ENCODE measurements around the gene RPS16. TPM values are rescaled to one million over a fixed set of nuclear protein-coding genes. Genes with fewer than 3 reads are reported as not detected.
A peak's percentile ranks its signal among the peaks of the same experiment; 100 is the strongest.
"Not testable (repeated sequence)": the region's sequence is repeated elsewhere in the genome, so short reads cannot be mapped to it uniquely, and the experiment has no call there.

RPS16 gene
- total RNA-seq, 1 experiment from 2014 or later, result 167 TPM

DNA sequence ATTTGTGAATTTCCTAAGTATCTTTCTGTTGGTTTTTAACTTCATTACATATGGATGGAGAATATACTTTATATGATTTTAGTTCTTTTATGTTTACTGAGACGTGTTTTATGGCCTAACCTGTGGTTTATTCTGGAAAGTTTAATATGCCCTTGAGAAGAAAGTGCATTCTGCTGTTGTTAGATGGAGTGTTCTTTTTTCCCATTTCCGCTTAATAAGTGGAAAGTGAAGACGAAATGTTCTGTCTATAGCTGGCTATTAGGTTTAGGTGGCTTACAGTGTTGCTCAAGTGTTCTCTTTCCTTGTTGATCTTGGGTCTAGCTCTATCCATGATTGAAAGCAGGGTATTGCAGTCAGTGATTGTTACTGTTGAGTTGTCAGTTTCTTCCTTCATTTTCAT is 27.7 kb upstream of the RPS16 start:
- in situ Hi-C loops (cut with HindIII; ENCODE audit: low sequenced_read_pairs), result no loop called here
- DNase-seq (ENCODE audit: low spot score), result no peak

DNA sequence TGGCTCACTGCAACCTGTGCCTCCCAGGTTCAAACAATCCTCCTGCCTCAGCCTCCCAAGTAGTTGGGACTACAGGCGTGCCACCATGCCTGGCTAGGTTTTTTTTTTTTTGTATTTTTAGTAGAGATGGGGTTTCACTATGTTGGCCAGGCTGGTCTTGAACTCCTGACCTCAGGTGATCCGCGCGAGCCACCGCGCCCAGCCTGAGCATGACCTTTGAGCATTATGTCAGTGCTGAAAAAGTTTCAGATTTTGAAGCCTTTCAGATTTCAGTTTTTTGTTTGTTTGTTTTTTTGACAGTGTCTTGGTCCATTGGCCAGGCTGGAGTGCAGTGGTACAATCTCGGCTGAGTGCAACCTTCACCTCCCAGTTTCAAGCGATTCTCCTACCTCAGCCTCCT is 15.5 kb upstream of the RPS16 start:
- in situ Hi-C loops (cut with HindIII; ENCODE audit: low sequenced_read_pairs); DNase-seq (ENCODE audit: low spot score): not testable (repeated sequence)

DNA sequence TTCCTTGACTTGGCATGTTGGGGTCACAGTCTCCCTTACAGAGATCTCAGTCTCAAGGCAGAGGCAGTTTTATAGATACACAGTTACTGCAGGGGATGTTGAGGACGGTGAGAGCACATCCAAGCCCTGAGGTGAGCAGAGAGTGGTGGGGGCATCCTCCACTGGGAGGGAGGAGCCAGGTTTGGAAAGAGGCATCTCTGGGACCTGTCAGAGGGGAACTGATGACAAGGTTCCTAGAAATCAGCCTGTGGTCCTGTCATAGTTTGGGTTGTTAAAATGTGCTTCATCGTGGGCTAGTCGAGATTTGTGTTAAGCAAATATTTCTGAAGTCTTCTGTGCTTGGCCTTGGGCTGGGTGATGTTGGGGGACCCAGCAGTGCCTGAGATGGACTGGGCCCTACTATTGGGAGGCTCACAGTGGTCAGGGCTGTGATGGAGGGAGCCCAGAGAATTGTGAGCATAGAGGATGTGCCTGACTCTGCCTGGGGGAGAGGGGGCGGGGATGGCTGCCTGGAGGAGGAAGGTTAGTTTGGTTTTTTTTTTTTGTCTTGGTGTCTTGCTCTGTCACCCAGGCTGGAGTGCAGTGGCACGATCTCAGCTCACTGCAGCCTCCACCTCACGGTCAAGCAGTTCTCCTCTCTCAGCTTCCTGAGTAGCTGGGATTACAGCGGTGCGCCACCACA is 13.5 kb upstream of the RPS16 start:
- DNase-seq (ENCODE audit: low spot score), result no peak
- in situ Hi-C loops (cut with HindIII; ENCODE audit: low sequenced_read_pairs), result no loop called here

DNA sequence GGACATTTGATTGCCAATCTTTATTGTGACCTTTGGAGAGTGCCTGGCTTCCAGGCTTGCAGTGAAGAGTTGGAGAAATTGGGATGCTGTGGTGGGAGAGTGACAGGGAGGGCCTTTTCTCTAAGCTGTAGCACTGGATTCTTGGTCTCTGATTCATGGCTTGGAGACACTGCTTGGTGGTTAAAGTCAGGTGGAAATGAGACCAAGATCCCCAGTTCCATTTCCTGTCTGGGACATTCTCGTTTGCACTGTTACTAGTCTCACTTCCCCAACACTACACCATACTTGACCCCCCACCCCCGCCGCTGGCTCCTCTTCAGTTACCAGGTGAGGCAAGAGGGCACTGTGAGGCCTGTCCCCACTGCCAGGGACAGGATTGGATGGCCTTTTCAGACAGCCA is 12.5 kb upstream of the RPS16 start:
- in situ Hi-C loops (cut with HindIII; ENCODE audit: low sequenced_read_pairs), result no loop called here
- DNase-seq (ENCODE audit: low spot score), result no peak

DNA sequence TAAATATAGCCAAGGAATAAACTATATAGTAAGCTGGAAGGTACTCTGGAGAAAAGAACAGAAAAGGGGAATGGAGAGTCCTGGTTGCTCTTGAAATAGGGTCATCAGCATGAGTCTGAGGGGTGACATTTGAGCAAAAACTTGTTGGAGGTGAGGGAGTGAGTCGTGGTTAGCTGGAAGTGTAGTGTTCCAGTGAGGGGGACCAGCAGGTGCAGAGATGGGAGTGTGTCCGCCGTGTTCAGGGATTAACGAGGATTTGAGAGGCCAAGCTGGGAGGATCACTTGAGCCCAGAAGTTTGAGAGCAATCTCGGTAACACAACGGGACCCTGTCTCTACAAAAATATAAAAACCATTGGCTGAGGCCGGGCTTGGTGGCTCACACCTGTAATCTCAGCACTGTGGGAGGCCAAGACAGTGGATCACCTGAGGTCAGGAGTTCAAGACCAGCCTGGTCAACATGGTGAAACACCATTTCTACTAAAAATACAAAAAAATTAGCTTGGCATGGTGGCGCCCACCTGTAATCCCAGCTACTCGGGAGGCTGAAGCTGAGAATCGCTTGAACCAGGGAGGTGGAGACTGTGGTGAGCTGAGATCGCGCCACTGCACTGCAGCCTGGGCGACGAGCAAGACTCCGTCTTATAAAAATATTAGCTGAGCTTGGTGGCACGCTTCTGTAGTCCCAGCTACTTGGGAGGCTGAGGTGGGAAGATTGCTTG is 10.8 kb upstream of the RPS16 start:
- in situ Hi-C loops (cut with HindIII; ENCODE audit: low sequenced_read_pairs), result no loop called here
- DNase-seq (ENCODE audit: low spot score), result no peak

DNA sequence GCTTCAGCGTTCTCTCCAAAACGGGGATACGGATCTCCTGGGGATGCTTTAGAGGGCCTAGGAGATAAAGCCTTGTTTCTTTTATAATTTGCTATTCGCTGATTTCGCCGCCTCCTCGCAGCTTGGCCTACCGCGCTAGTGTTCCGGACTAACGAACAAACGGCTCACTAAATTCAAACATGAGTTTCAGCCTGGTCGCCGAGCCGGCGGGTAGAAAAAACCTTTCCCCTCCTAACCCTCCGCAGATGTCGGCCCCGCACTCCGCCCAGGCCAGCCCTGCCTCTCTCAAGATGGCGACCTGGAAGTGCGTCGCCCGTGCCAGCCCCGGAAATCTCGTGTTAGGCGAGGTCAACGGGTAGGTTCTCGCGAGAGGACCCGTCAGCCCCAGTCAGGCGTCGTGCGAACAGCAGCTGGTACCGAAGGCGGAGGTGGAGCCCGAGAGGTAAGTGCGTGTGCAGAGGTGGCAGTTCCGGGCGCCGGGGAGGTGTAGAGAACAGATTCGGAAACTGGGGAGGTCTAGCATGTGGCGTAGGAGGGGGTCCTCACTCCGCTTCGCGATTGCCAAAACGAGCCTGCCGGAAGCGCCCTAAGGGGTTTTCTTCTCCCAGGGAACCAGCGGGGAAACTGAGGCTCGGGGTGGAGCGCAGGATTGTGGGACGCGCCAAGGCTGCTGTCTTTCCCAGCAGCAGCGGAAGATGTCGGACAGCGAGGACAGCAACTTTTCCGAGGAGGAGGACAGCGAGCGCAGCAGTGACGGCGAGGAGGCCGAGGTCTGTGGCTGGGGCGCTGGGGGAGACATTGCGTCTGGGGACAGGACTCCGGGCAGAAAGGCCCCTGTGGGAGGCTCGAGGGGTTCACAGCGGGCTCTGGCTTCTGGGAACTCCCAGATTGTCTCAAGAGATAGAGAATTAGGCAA is 9.7 kb upstream of the RPS16 start, which contains the start of gene SUPT5H:
Gene SUPT5H (plus strand): TSS at position 387 of the 916 bp plus-strand sequence. CDS start 309 bp downstream, at position 696.
- in situ Hi-C loops (cut with HindIII; ENCODE audit: low sequenced_read_pairs), result no loop called here
- peak; percentile 97 for DNase-seq (ENCODE audit: low spot score)

DNA sequence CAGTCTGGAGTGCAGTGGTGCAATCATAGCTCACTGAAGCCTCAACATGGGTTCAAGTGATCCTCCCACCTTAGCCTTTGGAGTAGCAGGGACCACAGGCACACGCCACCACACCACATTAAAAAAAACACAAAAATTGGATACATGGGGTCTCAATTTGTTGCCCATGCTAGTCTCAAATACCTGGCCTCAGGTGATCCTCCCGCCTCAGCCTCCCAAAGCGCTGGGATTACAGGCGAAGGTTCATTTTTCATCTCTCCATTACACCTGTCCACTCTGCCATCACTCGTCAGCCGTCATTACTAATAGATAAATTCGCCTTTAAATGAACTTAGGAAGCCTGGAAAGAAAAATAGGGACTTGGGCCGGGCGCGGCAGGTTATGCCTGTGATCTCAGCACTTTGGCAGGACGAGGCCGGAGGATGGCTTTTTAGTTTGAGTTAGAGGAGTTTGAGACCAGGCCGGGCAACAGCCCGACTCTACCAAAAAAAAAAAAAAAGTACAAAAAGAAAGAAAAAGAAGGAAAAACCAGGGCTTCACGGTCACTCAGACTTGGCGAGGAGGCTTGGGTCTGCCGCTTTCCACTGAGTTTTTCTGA is 8.9 kb upstream of the RPS16 start:
- in situ Hi-C loops (cut with HindIII; ENCODE audit: low sequenced_read_pairs), result no loop called here

DNA sequence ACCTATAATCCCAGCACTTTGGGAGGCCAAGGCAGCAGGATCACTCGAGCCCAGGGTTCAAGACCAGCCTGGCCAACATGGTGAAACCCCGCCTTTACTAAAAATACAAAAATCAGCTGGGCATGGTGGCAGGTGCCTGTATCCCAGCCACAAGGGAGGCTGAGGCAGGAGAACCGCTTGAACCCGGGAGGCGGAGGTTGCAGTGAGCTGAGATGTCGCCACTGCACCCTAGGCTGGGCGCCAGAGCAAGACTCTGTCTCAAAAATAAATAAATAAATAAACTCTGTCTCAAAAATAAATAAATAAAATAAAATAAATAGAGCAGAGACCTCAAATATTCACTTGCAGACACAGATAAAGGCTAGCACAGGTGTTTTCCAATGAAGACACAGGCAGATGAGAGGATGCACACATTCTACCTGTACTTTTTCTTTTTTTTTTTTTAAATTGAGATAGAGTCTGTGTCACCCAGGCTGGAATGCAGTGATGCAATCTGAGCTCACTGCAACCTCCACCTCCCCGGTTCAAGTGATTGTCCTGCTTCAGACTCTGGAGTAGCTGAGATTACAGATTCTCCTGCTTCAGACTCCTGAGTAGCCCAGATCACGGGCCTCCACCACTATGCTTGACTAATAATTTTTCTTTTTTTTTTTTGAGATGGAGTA is 2.7 kb upstream of the RPS16 start:
- in situ Hi-C loops (cut with HindIII; ENCODE audit: low sequenced_read_pairs), result no loop called here
- no peak for DNase-seq (ENCODE audit: low spot score)

More for the DNA sequence above, 8.9 kb upstream of the RPS16 start:
- DNase-seq (ENCODE audit: low spot score), result no peak

DNA sequence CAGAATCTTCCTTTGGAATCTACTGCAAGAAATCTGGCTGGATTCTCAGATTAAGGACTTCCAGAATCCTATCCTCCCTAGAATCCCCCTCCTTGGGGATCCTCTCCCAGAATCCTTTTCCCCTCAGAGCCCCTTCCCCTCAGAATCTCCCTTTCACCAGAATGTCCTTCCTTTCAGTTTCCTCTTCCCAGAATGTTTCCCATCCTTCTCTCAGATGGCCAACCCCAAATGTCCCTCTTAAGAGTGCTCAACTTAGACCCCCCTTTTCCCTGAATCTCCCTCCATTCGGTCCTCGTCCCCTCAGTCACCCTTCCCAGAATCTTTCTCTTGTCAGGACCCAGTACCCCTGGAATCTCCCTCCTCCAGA is 584 bp upstream of the RPS16 start:
- in situ Hi-C loops (cut with HindIII; ENCODE audit: low sequenced_read_pairs), result no loop called here
- no peak for DNase-seq (ENCODE audit: low spot score)

DNA sequence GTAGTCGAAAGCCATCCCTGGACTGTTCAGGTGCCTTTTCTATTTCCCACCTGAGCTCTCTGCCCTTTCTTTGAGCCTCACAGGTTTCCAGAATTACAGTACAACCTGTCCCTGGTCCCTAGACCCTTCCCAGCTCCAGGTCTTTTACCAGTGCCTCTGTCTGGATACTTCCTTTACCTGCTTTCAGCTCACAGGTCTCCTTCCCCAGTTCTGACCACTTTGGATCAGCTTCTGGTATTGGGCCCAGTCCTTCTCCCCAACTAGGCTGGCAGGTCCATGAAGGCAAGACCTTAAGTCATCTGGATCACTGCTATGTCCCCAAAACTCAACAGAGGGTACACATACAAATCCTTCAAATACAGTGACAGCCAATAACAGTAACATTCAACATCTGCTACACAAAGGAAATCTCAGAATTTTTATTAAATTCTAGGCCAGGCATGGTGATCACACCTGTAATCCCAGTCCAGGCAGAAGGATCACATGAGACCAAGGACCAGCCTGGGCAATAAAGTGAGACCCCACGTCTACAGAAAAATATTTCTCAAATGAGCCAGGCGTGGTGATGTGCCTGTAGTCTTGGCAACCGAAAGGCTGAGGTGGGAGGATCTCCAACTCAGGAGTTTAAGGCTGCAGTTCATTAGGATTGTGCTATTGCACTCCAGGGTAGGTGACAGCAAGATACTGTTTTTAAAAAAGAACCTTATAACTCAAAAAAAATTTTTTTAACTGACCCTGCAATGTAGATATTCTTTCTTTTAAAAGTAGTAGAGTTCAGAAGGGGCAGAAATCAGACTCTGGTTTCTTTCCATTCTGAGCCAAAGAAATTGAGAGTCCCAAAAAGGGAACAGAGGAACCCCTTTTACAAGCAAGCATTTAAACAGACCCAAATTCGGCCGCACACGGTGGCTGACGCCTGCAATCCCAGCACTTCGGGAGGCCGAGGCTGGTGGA is 1.3 kb downstream of the RPS16 start:
- DNase-seq (ENCODE audit: low spot score), result no peak
- in situ Hi-C loops (cut with HindIII; ENCODE audit: low sequenced_read_pairs), result no loop called here

DNA sequence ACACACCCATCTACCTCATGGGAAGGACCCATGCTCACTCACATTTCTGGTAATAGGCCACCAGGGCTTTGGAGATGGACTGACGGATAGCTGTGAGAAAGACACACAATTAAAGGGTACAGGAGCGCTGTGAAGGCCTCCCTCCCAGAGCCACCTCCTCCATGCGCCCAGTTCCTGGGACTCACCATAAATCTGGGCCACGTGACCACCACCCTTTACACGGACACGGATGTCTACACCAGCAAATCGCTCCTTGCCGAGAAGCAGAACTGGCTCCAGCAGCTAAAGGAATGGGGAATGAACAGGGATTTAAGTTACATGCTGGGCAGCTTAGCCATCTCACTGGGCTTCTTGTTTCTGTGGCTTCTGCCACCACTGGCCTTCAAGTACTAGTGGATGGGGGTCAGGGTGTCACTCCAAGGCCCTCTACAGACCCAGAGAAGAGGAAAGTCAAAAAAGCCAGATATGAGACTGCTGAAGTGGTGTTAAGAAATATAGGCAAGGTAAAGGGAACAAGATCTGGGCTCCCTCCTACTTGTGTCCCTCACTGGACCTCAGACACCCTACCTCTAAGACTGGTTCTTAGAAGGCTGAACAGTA is 2.2 kb downstream of the RPS16 start:
- DNase-seq (ENCODE audit: low spot score), result no peak
- in situ Hi-C loops (cut with HindIII; ENCODE audit: low sequenced_read_pairs), result no loop called here

DNA sequence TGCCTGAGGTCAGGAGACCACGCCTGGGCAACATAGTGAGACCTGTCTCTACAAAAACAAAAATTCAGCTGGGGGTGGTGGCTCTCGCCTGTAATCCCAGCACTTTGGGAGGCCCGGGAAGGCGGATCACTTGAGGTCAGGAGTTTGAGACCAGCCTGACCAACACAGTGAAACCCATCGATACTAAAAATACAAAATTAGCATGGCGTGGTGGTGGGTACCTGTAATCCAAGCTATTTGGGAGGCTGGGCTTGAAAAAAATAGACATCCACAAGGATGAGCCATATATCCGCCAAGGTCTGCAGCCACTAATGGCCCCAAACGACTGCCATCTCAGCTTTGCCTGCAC is 3.1 kb downstream of the RPS16 start:
- no peak for DNase-seq (ENCODE audit: low spot score)
- in situ Hi-C loops (cut with HindIII; ENCODE audit: low sequenced_read_pairs), result no loop called here

DNA sequence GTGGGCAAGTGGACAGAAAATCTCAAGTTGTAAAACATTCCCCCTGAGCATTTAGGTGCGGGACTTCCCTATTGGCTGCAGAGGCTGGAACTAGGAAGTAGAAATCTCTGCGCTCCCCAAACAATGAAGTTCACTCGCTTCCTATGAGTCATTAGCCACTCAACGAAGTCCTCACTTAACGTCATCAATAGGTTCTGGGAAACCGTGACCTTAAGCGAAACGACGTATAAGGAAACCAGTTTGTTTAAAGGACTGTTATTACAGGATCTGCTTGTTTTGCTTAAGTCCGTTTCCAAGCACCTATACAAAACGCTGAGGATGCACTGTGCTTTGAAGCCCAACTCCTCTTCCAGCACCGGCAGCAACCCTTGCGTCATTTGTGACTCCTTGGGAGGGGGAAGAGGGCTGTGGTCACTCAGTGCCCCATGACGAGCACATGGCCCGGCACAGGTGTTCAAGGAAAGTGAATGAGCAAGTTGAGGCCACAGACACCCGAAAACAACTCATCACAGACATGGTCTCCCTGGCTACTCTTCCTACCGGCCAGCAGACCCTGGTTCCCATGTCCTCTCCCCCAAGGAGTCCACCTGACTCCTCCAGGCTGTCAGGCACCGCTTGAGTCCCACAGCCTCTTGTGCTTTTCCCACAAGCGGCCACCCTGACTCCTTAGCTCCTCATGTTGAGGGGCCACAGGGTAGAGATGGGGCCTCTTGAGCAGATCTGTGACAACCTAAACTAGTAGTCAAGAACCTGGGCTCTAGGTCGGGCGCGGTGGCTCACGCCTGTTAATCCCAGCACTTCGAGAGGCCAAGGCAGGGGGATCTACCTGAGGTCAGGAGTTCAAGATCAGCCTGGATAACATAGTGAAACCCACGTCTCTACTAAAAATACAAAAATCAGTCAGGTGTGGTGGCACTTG is 4.8 kb downstream of the RPS16 start:
- peak; percentile 68 for DNase-seq (ENCODE audit: low spot score)
- in situ Hi-C loops (cut with HindIII; ENCODE audit: low sequenced_read_pairs), result no loop called here

DNA sequence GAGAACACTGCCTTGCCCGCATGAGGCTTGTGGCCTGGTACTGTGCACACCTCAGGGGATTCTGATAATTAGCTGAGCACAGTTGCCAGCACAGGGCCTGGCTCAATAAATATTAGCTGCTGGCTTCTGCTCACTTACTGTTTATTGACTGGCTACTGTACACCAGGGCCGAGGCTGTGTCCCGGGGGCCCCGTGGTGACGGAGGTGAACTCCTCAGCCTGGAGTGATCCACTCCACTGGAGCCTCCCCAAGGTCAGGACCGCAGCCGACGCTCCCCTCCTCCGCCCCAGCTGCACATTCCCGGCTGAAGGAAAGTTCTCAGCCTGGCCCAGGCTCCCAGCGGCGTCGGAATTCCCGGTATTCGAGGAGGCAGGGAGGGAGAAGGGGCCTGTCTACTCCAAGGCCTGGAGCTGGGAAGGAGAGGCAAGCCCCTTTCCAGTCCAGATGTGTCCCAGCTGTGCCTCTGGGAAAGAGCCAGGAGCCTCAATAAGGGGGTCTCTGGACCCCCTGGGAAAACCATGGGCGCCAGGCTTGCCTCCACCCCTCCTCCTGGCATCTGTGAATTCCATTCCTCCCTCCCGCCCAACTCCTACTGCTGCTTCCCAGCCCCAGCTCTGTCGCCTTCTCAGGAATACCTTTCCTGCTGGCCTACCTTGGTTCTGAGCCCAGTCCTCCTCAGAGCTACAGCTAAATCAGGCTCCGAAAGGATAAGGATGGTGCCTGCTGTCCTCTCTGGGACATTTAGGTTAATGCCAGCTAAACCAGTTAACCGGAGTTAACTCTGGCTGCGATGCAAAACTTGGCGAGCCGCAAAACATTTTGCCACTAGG is 7.3 kb downstream of the RPS16 start:
- DNase-seq (ENCODE audit: low spot score), result peak; percentile 48
- in situ Hi-C loops (cut with HindIII; ENCODE audit: low sequenced_read_pairs), result no loop called here

DNA sequence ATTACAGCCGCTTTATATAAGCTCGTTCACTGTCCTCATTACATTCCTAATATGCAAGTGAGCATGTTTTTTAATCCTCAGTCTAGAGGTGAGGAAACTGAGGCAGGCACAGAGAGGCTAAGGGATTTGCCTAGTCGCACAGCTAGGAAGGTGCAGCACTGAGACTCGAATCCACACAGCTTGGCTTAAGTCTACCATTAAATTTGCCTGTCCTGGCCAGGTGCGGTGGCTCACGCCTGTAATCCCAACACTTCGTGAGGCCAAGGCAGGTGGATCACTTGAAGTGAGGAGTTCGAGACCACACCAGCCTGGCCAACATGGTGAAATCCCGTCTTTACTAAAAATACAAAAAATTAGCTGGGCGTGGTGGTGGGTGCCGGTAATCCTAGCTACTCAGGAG is 8.0 kb downstream of the RPS16 start:
- in situ Hi-C loops (cut with HindIII; ENCODE audit: low sequenced_read_pairs), result no loop called here
- DNase-seq (ENCODE audit: low spot score), result no peak

DNA sequence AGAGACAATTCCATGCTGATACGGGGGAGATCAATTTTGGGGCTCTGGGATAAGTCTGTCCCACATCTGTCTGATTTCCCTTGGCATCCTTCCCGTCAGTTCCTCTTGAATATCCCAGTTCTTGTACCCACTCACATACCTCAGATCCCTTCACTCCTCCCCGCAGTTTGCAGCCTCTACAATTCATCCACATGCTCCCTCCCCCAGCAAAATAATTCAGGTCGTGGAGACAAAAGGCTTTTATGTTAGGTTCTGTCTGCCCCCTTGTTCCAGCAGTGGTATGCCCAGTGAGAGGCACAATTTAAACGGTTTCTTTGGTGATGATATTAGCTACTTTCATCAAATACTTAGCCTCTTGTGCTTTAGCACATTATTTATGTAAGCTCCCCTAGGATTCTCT is 9.6 kb downstream of the RPS16 start:
- DNase-seq (ENCODE audit: low spot score), result no peak
- in situ Hi-C loops (cut with HindIII; ENCODE audit: low sequenced_read_pairs), result no loop called here
